Measurements from ENCODE around the gene PHF10. TPM values are rescaled to one million over a fixed set of nuclear protein-coding genes. Genes with fewer than 3 reads are reported as not detected.
"Not testable (repeated sequence)": the region's sequence is repeated elsewhere in the genome, so short reads cannot be mapped to it uniquely, and the experiment has no call there.

PHF10 gene
- total RNA-seq, 1 donor from 2014 or later: 74.0 TPM

DNA sequence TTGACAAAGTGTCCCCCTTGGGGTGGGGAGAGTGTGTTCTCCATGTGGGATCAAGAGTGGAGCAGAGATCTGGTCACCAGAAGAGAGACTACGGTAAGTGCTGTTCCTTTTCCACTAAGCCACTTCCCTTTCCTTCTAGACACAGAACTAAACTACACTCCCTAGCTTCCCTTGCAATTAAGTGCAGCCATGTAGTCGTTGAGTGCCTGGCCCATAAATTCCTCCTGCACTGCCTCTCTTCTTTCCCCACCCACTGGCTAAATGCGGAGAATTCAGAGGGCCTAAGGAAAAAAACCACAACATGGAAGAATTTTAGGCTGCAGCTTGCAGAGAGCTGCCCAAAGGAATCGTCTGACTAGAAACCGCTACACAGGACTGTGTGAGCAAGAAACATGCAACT, 24.0 kb downstream of the PHF10 start:
- TF ChIP-seq, protein P1, sequence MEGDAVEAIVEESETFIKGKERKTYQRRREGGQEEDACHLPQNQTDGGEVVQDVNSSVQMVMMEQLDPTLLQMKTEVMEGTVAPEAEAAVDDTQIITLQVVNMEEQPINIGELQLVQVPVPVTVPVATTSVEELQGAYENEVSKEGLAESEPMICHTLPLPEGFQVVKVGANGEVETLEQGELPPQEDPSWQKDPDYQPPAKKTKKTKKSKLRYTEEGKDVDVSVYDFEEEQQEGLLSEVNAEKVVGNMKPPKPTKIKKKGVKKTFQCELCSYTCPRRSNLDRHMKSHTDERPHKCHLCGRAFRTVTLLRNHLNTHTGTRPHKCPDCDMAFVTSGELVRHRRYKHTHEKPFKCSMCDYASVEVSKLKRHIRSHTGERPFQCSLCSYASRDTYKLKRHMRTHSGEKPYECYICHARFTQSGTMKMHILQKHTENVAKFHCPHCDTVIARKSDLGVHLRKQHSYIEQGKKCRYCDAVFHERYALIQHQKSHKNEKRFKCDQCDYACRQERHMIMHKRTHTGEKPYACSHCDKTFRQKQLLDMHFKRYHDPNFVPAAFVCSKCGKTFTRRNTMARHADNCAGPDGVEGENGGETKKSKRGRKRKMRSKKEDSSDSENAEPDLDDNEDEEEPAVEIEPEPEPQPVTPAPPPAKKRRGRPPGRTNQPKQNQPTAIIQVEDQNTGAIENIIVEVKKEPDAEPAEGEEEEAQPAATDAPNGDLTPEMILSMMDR (IDR thresholded peaks at IDR 0.05; ENCODE audit: unreplicated experiment): no peak
- Mint-ChIP-seq H3K4me1 (peaks cover 37% of the 10 kb centered on the region), H3K27me3 (ENCODE audit: low read depth) (no peaks in the 10 kb centered on the region), H3K9me3 (peaks cover 6% of the 10 kb centered on the region), H3K4me3 (peak overlapping the region; percentile 90), H3K27ac (peak overlapping the region; percentile 82), H3K36me3 (peaks cover 18% of the 10 kb centered on the region)
- no peak for DNase-seq (ENCODE audit: low spot score in 2 of 2, unreplicated experiment in 2 of 2)

DNA sequence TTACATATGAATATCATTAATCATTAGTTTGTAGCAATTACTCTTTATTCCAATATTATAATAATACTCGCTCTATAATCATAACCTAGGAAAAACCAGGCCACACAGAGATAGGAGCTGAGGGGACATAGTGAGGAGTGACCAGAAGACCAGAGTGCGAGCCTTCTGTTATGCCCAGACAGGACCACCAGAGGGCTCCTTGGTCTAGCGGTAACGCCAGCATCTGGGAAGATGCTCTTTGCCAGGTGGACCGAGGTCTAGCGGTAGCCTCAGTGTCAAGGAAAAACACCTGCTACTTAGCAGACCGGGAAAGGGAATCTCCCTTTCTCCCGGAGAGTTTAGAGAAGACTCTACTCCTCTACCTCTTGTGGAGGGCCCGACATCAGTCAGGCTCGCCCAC, 27.2 kb downstream of the PHF10 start:
- not testable (repeated sequence) for H3K27me3 Mint-ChIP-seq (ENCODE audit: low read depth); H3K27ac Mint-ChIP-seq; H3K4me3 Mint-ChIP-seq; DNase-seq (ENCODE audit: low spot score in 2 of 2, unreplicated experiment in 2 of 2)
- H3K9me3 Mint-ChIP-seq: peaks cover 18% of the 10 kb centered on the region
- H3K4me1 Mint-ChIP-seq: peaks cover 16% of the 10 kb centered on the region
- peaks cover 39% of the 10 kb centered on the region for H3K36me3 Mint-ChIP-seq

- H3K4me3 Mint-ChIP-seq: no peak overlapping the region
Observed at GRCh38 chr6:169695131-169695530, 29.2 kb downstream of the PHF10 start.

DNA sequence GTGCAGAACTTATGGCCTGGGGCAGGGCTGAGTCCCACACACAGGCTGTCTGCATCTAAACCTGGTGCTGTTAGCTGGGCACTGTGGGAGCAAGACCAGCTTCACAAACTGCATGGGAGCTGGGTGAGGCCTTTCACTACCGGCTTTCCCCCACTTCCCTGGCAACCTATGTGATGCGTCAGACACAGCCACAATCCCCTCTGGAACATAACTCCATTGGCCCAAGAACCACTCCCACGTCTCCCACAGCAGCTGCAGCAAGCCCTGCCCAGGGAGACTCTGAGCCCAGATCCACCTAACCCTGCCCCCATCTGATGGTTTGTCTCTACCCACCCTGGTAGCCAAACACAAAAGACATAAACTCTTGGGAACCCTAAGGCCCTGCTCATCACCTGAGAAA, 31.8 kb downstream of the PHF10 start:
- TF ChIP-seq, protein P1 (IDR thresholded peaks at IDR 0.05; ENCODE audit: unreplicated experiment): no peak
- Mint-ChIP-seq H3K4me1 (no peaks in the 10 kb centered on the region), H3K36me3 (peaks cover 66% of the 10 kb centered on the region), H3K27me3 (ENCODE audit: low read depth) (no peaks in the 10 kb centered on the region), H3K9me3 (peaks cover 48% of the 10 kb centered on the region), H3K27ac (no peak overlapping the region), H3K4me3 (no peak overlapping the region)
- DNase-seq (ENCODE audit: low spot score in 2 of 2, unreplicated experiment in 2 of 2): no peak

More at GRCh38 chr6:169695131-169695530, 29.2 kb downstream of the PHF10 start:
- Mint-ChIP-seq H3K27me3 (ENCODE audit: low read depth) (no peaks in the 10 kb centered on the region), H3K4me1 (peaks cover 6% of the 10 kb centered on the region), H3K27ac (no peak overlapping the region), H3K9me3 (peaks cover 28% of the 10 kb centered on the region), H3K36me3 (peaks cover 53% of the 10 kb centered on the region)
- DNase-seq (ENCODE audit: low spot score in 2 of 2, unreplicated experiment in 2 of 2): no peak
- TF ChIP-seq, protein P1 (IDR thresholded peaks at IDR 0.05; ENCODE audit: unreplicated experiment): no peak

GRCh38 chr6:169691260-169691659, 33.0 kb downstream of the PHF10 start:
- no peak for DNase-seq (ENCODE audit: low spot score in 2 of 2, unreplicated experiment in 2 of 2)
- no peak overlapping the region for H3K4me3 Mint-ChIP-seq
- H3K27ac Mint-ChIP-seq: no peak overlapping the region
- TF ChIP-seq, protein P1 (IDR thresholded peaks at IDR 0.05; ENCODE audit: unreplicated experiment): no peak
- no peaks in the 10 kb centered on the region for H3K27me3 Mint-ChIP-seq (ENCODE audit: low read depth)
- H3K4me1 Mint-ChIP-seq: no peaks in the 10 kb centered on the region
- peaks cover 59% of the 10 kb centered on the region for H3K9me3 Mint-ChIP-seq
- H3K36me3 Mint-ChIP-seq: peaks cover 73% of the 10 kb centered on the region

DNA sequence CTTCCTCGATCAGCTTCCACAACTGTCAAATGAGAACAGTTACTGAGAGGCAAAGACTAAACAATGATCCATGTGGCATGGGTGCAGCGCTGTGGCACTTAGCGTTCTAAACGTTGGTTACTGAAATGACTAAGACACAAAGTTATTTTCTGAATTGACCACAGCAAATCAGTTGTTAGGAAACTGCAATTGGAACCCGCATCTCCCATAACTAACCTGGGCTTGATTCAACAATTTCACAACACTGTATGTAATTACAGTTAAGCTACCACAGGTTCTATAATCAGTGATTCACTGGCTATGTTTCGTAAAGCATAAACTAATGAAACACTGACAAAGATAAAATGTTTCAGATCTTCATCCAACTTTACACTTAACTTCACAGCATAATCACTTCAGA, 35.0 kb downstream of the PHF10 start:
- Mint-ChIP-seq H3K9me3 (peaks cover 71% of the 10 kb centered on the region), H3K27ac (no peak overlapping the region), H3K4me1 (no peaks in the 10 kb centered on the region), H3K4me3 (no peak overlapping the region), H3K27me3 (ENCODE audit: low read depth) (no peaks in the 10 kb centered on the region), H3K36me3 (peaks cover 75% of the 10 kb centered on the region)
- TF ChIP-seq, protein P1 (IDR thresholded peaks at IDR 0.05; ENCODE audit: unreplicated experiment): no peak
- DNase-seq (ENCODE audit: low spot score in 2 of 2, unreplicated experiment in 2 of 2): no peak

All from mesothelial cell of epicardium (in vitro differentiated cells).